ENCODE results near the gene CHMP4A.
"Not testable (repeated sequence)": the region's sequence is repeated elsewhere in the genome, so short reads cannot be mapped to it uniquely, and the experiment has no call there.

The CHMP4A gene

GRCh38 chr14:24246765-24247212, 33.5 kb upstream of the CHMP4A start:
- DNase-seq: no peak

GRCh38 chr14:24245350-24245749, 32.1 kb upstream of the CHMP4A start:
- DNase-seq: not testable (repeated sequence)

- no peak for DNase-seq
Observed at GRCh38 chr14:24243336-24243836, 30.1 kb upstream of the CHMP4A start.

- peak; percentile 97 for DNase-seq
Observed at GRCh38 chr14:24241829-24242443, 28.6 kb upstream of the CHMP4A start.

- DNase-seq: no peak
Observed at GRCh38 chr14:24240110-24240918, 27.0 kb upstream of the CHMP4A start.

GRCh38 chr14:24238527-24239037, 25.3 kb upstream of the CHMP4A start:
- DNase-seq: no peak

GRCh38 chr14:24238123-24238522, 24.8 kb upstream of the CHMP4A start:
- no peak for DNase-seq

- DNase-seq: no peak
Observed at GRCh38 chr14:24237463-24237955, 24.2 kb upstream of the CHMP4A start.

- DNase-seq: no peak
Observed at GRCh38 chr14:24236689-24237462, 23.6 kb upstream of the CHMP4A start.

- DNase-seq: no peak
Observed at GRCh38 chr14:24235804-24236688, 22.8 kb upstream of the CHMP4A start.

GRCh38 chr14:24234095-24235005, 21.1 kb upstream of the CHMP4A start:
- no peak for DNase-seq

- DNase-seq: no peak
Observed at GRCh38 chr14:24233538-24233866, 20.2 kb upstream of the CHMP4A start.

GRCh38 chr14:24232645-24233537, 19.6 kb upstream of the CHMP4A start, which contains the start of gene GMPR2:
GMPR2 (plus strand) TSS chr14:24232929; CDS start chr14:24233254, 325 bp downstream.
- peak; percentile 23 for DNase-seq

- DNase-seq: peak; percentile 90
Observed at GRCh38 chr14:24232121-24232644, 18.9 kb upstream of the CHMP4A start, which contains the start of gene NEDD8. NEDD8 (minus strand) TSS chr14:24232367; CDS start chr14:24232267, 100 bp downstream.

GRCh38 chr14:24231263-24232120, 18.2 kb upstream of the CHMP4A start:
- DNase-seq: peak; percentile 12

GRCh38 chr14:24228902-24229301, 15.6 kb upstream of the CHMP4A start:
- DNase-seq: no peak

GRCh38 chr14:24226473-24226872, 13.2 kb upstream of the CHMP4A start:
- no peak for DNase-seq

GRCh38 chr14:24224618-24225071, 11.4 kb upstream of the CHMP4A start:
- no peak for DNase-seq
